ENCODE measurements around the gene DDI2.
A peak's percentile ranks its signal among the peaks of the same experiment; 100 is the strongest.

DDI2 gene

DNA sequence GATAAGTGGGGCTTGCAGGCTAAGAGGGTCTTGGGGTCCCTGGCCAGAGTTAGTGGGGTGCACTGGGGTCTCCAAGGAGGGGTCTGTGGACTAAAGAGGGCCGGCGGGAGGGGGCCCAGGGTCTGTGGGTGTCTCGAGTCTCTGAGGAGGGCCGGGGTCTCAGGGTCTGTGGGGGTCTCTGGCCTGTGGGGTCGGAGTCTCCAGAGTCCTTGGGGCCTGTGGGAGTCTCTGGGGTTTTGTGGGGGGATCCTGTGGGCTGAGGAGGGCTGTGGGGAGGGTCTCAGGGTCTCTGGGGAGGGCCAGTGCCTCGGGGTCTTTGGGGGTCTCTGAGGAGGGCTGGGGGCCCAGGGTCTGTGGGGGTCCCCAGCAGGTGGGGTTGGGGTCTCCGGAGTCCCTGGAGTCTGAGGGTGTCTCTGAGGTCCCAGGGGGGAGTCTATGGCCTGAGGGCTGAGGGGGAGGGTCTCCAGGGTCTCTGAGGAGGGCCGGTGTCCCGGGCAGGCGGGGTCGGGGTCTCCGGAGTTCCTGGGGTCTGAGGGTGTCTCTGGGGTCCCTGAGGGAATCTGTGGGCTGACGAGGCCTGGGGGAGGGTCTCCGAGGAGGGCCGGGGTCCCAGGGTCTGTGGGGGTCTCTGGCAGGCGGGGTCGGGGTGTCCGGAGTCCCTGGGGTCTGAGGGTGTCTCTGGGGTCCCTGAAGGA lies 66.2 kb downstream of the DDI2 start:
- TF ChIP-seq EZH2phosphoT487 (IDR thresholded peaks at IDR 0.05; ENCODE audit: borderline replicate concordance), result no peak
- TF ChIP-seq, protein P1, sequence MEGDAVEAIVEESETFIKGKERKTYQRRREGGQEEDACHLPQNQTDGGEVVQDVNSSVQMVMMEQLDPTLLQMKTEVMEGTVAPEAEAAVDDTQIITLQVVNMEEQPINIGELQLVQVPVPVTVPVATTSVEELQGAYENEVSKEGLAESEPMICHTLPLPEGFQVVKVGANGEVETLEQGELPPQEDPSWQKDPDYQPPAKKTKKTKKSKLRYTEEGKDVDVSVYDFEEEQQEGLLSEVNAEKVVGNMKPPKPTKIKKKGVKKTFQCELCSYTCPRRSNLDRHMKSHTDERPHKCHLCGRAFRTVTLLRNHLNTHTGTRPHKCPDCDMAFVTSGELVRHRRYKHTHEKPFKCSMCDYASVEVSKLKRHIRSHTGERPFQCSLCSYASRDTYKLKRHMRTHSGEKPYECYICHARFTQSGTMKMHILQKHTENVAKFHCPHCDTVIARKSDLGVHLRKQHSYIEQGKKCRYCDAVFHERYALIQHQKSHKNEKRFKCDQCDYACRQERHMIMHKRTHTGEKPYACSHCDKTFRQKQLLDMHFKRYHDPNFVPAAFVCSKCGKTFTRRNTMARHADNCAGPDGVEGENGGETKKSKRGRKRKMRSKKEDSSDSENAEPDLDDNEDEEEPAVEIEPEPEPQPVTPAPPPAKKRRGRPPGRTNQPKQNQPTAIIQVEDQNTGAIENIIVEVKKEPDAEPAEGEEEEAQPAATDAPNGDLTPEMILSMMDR (conservative IDR thresholded peaks at IDR 0.05; ENCODE audit: low read length), result no peak
- Histone ChIP-seq H3F3A (ENCODE audit: low read depth) (no peaks in the 10 kb centered on the region), H3K4me1 (ENCODE audit: insufficient read depth, low read length, poor library complexity, severe bottlenecking) (peaks cover 32% of the 10 kb centered on the region), H3K36me3 (ENCODE audit: insufficient read depth, low read length) (no peaks in the 10 kb centered on the region), H3K9me2 (replicated peaks; ENCODE audit: low read depth, low read length) (no peaks in the 10 kb centered on the region), H4K20me1 (ENCODE audit: insufficient read depth, low read length, poor library complexity, severe bottlenecking) (peaks cover 17% of the 10 kb centered on the region), H3K9me3 (ENCODE audit: insufficient read depth, low read depth, low read length) (no peaks in the 10 kb centered on the region), H3K9ac (ENCODE audit: low read depth, low read length, poor library complexity, severe bottlenecking) (peak overlapping the region; percentile 100), H2AFZ (ENCODE audit: low read length) (peak overlapping the region; percentile 99), H3K27me3 (ENCODE audit: insufficient read depth, low read length, poor library complexity, severe bottlenecking) (no peaks in the 10 kb centered on the region), H3K4me3 (ENCODE audit: low read length, poor library complexity, severe bottlenecking) (peak overlapping the region; percentile 100), H3K79me2 (ENCODE audit: insufficient read depth, low read length) (peaks cover 47% of the 10 kb centered on the region), H3K4me2 (ENCODE audit: low read depth, low read length, poor library complexity, severe bottlenecking) (peak overlapping the region; percentile 99)

DNA sequence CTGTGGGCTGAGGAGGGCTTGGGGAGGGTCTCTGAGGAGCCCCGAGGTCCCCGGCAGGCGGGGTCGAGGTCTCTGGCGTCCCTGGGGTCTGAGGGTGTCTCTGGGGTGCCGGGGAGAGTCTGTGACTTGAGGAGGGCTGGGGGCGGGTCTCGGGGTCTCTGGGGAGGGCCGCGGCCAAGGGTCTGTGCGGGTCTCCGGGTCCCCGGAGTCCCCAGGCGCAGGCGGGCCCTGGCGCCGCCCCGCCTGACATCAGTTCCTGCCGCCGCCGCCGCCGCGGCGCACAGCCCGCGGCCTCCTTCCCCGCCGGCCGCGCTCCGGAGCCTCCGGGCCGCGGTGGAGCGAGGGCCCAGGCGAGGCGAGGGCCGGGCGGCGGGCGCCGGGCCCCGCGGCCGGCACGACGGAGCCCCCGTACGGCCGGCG lies 66.8 kb downstream of the DDI2 start, which contains the start of gene PLEKHM2:
Gene PLEKHM2 (plus strand): TSS at position 279 of the 420 bp plus-strand sequence. CDS start 239 bp downstream, outside the sequence.
- TF ChIP-seq, protein P1 (conservative IDR thresholded peaks at IDR 0.05; ENCODE audit: low read length), result no peak
- no peak for TF ChIP-seq EZH2phosphoT487 (IDR thresholded peaks at IDR 0.05; ENCODE audit: borderline replicate concordance)
- H3K4me2 ChIP-seq (ENCODE audit: low read depth, low read length, poor library complexity, severe bottlenecking), result peak within 1 kb of the TSS; percentile 99
- H3K79me2 ChIP-seq (ENCODE audit: insufficient read depth, low read length), result peaks cover 52% of the 10 kb centered on the region
- peaks cover 32% of the 10 kb centered on the region for H3K4me1 ChIP-seq (ENCODE audit: insufficient read depth, low read length, poor library complexity, severe bottlenecking)
- no peaks in the 10 kb centered on the region for H3K36me3 ChIP-seq (ENCODE audit: insufficient read depth, low read length)
- H3K9me3 ChIP-seq (ENCODE audit: insufficient read depth, low read depth, low read length), result no peaks in the 10 kb centered on the region
- no peaks in the 10 kb centered on the region for H3K27me3 ChIP-seq (ENCODE audit: insufficient read depth, low read length, poor library complexity, severe bottlenecking)
- no peaks in the 10 kb centered on the region for H3F3A ChIP-seq (ENCODE audit: low read depth)
- H3K9me2 ChIP-seq (replicated peaks; ENCODE audit: low read depth, low read length), result no peaks in the 10 kb centered on the region
- peak within 1 kb of the TSS; percentile 100 for H3K9ac ChIP-seq (ENCODE audit: low read depth, low read length, poor library complexity, severe bottlenecking)
- peak within 1 kb of the TSS; percentile 99 for H2AFZ ChIP-seq (ENCODE audit: low read length)
- H4K20me1 ChIP-seq (ENCODE audit: insufficient read depth, low read length, poor library complexity, severe bottlenecking), result peaks cover 17% of the 10 kb centered on the region
- peak within 1 kb of the TSS; percentile 100 for H3K4me3 ChIP-seq (ENCODE audit: low read length, poor library complexity, severe bottlenecking)

DNA sequence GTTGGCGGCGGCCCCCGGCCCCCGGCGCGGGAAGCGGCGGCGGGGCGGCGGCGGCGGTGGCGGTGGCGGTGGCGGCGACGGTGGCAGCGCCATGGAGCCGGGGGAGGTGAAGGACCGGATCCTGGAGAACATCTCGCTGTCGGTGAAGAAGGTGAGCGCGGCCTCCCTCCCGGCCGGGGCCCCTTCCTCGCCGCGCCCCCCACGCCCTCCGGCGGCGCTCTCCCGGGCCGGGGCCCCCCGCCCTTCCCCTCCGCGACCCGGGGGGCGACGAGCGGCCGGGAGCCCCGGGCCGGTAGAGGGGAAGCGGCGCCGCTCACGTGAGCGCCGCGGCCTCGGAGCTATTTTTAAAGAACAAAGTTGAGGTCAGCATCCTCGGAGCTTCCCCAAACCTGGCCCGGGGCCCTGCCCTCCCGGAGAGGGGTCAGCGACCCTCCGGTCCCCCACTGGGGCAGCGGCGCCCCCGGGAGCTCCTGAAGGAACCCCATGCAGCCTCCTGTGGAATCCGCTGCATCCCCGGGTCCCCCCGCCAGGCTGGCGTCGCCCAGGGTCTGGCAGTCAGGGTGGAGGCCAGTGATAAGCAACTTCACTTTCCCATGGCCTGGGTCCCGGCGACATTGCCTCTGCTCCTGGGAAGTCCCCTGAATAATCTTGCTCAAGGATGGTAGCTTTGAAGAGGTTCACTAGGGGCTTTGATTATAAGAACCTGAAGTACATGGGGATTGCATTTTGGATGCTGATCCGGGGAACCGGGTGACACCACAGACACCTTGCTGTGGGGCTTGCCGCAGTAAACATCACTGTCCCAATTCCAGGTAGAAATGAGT lies 67.4 kb downstream of the DDI2 start:
- no peaks in the 10 kb centered on the region for H3K27me3 ChIP-seq (ENCODE audit: insufficient read depth, low read length, poor library complexity, severe bottlenecking)
- H2AFZ ChIP-seq (ENCODE audit: low read length), result peak overlapping the region; percentile 86
- no peak for TF ChIP-seq EZH2phosphoT487 (IDR thresholded peaks at IDR 0.05; ENCODE audit: borderline replicate concordance)
- TF ChIP-seq, protein P1 (conservative IDR thresholded peaks at IDR 0.05; ENCODE audit: low read length), result no peak

More for the DNA sequence above, 67.4 kb downstream of the DDI2 start:
- Histone ChIP-seq H3K9ac (ENCODE audit: low read depth, low read length, poor library complexity, severe bottlenecking) (peak overlapping the region; percentile 88), H3K36me3 (ENCODE audit: insufficient read depth, low read length) (no peaks in the 10 kb centered on the region), H4K20me1 (ENCODE audit: insufficient read depth, low read length, poor library complexity, severe bottlenecking) (peaks cover 17% of the 10 kb centered on the region), H3K4me1 (ENCODE audit: insufficient read depth, low read length, poor library complexity, severe bottlenecking) (peaks cover 32% of the 10 kb centered on the region), H3K4me2 (ENCODE audit: low read depth, low read length, poor library complexity, severe bottlenecking) (peak overlapping the region; percentile 98), H3K9me2 (replicated peaks; ENCODE audit: low read depth, low read length) (no peaks in the 10 kb centered on the region), H3K9me3 (ENCODE audit: insufficient read depth, low read depth, low read length) (no peaks in the 10 kb centered on the region), H3K4me3 (ENCODE audit: low read length, poor library complexity, severe bottlenecking) (peak overlapping the region; percentile 97), H3F3A (ENCODE audit: low read depth) (no peaks in the 10 kb centered on the region), H3K79me2 (ENCODE audit: insufficient read depth, low read length) (peaks cover 58% of the 10 kb centered on the region)

All from Loucy (cell line).